ENCODE data around the gene IRAK3.

IRAK3 gene

DNA sequence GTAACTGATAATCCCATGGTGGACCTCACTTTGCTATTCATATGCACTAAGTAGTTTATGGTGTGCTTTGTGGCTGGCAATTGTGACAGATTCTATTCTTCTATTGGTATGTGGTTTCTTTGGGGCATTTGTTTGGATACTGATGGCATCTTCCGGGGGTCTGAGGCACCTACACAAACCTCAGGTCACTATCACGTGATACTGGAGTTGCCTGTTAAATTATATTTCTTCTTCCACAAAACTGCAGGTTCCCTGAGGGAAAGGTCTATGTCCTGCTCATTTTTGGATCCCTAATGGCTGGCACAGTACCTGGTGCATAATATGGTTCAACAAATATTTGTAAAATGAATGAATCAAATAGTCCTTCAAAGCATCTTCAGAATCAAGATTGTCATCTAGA, 63.8 kb downstream of the IRAK3 start:
- no peak for DNase-seq (ENCODE audit: extremely low read depth in 1 of 2, low read depth in 1 of 2)

- no peak for DNase-seq (ENCODE audit: extremely low read depth in 1 of 2, low read depth in 1 of 2)
These were observed 66.7 kb downstream of the IRAK3 start for GRCh38 chr12:66255737-66256136.

DNA sequence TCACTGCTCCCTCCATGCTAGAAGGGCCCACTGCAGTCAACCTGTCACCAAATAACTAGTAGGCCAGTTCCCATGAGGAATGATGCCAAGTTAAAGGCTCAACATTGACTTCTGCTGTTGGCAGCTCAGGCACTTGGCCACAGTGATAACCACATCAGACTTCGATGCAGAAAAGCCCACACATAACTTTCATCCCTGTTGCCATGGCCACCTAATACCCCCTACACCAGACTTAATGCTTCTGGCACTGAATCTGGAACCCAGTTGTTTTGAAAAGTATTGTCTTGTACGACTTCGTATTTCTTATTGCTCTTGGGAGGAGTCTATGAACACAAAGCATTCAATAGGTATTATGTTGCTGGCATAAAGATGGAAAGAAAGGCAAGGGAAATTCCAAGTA, 69.0 kb downstream of the IRAK3 start:
- DNase-seq (ENCODE audit: extremely low read depth in 1 of 2, low read depth in 1 of 2) = no peak

- no peak for DNase-seq (ENCODE audit: extremely low read depth in 1 of 2, low read depth in 1 of 2)
These were observed 73.7 kb downstream of the IRAK3 start for GRCh38 chr12:66262737-66263136.

GRCh38 chr12:66268562-66268961, 79.5 kb downstream of the IRAK3 start:
- no peak for DNase-seq (ENCODE audit: extremely low read depth in 1 of 2, low read depth in 1 of 2)

DNA sequence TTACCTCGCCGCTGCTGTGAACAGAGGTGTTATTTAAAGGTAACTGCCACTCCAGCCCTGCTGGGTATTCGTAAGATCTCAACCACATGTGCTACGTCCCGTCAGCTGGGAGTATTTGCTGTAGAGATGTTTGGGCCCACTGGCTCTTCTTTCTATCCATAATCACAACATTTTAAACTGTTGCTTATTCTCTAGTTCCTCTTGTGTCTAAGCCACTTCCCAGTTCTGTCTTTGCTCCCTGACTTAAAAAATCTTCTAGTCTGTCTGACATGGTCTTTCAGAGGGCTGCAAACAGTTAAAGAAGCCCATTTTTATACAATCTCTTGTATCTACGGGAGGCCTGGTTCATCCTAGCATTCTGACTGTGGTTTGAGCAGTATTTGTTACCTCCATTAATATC, 80.1 kb downstream of the IRAK3 start:
- no peak for DNase-seq (ENCODE audit: extremely low read depth in 1 of 2, low read depth in 1 of 2)

- DNase-seq (ENCODE audit: extremely low read depth in 1 of 2, low read depth in 1 of 2) = no peak
These were observed 80.9 kb downstream of the IRAK3 start for GRCh38 chr12:66269757-66270383.

DNA sequence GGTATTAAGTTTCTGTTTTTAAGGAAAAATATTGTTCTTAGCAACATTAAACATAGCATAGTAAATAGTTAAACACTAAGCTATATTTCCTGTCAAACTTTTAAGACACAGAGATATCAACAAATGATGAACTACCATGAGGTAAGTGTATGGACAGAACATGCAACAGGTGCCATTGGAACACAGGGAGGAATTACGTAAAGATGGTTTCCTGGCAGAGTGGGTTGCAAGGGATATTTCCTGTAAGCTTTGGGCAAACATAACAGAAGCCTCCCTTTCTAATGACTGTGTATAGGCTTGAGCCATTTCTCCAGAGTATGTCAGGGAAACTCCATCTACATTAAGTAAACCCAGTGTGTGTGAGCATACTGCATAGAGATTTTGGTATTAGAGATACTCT, 81.6 kb downstream of the IRAK3 start:
- DNase-seq (ENCODE audit: extremely low read depth in 1 of 2, low read depth in 1 of 2) = no peak

GRCh38 chr12:66272650-66273049, 83.6 kb downstream of the IRAK3 start:
- DNase-seq (ENCODE audit: extremely low read depth in 1 of 2, low read depth in 1 of 2) = no peak

DNA sequence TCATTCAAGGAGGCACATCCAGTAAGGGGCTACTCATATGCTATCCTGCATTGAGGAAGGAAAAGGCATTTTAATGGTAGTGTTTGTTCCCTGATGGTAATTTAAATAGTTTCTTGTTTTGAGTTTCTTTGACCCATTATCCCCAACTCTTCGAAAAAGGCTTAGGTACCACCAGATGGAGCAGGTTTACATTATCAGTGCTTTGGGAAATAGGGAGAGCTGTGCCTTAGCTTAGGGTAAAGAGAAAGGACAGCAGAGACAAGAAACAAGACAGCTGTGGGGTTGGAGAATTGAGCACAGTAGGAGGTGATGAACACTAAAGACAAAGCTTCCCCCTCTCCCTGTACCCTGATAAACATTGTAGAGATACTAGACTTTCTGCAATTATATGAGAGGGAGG, 84.1 kb downstream of the IRAK3 start:
- DNase-seq (ENCODE audit: extremely low read depth in 1 of 2, low read depth in 1 of 2) = no peak

- no peak for DNase-seq (ENCODE audit: extremely low read depth in 1 of 2, low read depth in 1 of 2)
These were observed 86.0 kb downstream of the IRAK3 start for GRCh38 chr12:66275040-66275439.

GRCh38 chr12:66279123-66279712, 90.2 kb downstream of the IRAK3 start:
- DNase-seq (ENCODE audit: extremely low read depth in 1 of 2, low read depth in 1 of 2) = no peak

GRCh38 chr12:66280561-66280960, 91.5 kb downstream of the IRAK3 start:
- DNase-seq (ENCODE audit: extremely low read depth in 1 of 2, low read depth in 1 of 2) = no peak

GRCh38 chr12:66282244-66282643, 93.2 kb downstream of the IRAK3 start:
- no peak for DNase-seq (ENCODE audit: extremely low read depth in 1 of 2, low read depth in 1 of 2)

DNA sequence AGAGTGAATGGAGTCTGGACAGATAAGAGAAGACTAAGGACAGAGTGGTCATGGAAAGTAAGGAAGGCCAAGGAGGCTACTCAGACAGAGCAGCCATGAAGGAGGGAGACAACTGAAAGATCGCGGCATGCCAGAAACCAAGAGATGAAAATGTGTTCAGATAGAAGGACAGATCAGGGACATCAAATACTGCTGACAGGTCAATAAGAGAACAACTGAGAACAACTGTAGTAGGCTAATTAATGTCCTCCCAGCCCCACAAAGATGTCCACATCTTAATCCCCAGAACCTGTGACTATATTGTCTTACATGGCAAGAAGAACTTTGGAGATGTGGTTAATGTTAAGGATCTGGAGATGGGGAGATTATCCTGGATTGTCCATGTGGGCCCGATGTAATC, 98.3 kb downstream of the IRAK3 start:
- DNase-seq (ENCODE audit: extremely low read depth in 1 of 2, low read depth in 1 of 2) = no peak

GRCh38 chr12:66288121-66288520, 99.1 kb downstream of the IRAK3 start:
- peak; percentile 8 to 21 for DNase-seq (ENCODE audit: extremely low read depth in 1 of 2, low read depth in 1 of 2)

- DNase-seq (ENCODE audit: extremely low read depth in 1 of 2, low read depth in 1 of 2) = no peak
These were observed 100.5 kb downstream of the IRAK3 start for GRCh38 chr12:66289485-66289884.

DNA sequence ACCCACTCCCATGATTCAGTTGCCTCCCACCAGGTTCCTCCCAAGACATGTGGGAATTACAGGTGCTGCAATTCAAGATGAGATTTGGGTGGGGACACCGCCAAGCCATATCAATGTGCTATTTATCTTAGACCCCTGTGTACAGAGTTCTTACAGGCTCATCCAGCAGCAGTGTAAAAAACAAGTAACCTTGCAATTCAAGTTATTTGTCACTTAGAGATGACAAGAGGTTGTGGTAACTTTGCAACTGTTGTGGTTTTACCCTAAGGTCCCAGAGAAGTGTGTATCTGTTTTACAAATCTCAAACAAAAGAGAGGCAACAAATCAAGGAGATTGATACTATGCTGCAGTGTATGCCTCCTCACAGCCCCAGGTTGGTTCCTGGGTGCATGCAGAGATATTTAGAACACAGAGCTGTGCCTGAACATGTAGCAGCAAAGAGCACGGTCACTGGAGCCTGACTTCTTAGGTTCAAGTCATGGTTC, 101.7 kb downstream of the IRAK3 start:
- no peak for DNase-seq (ENCODE audit: extremely low read depth in 1 of 2, low read depth in 1 of 2)

- no peak for DNase-seq (ENCODE audit: extremely low read depth in 1 of 2, low read depth in 1 of 2)
These were observed 107.2 kb downstream of the IRAK3 start for GRCh38 chr12:66296176-66296683.

- no peak for DNase-seq (ENCODE audit: extremely low read depth in 1 of 2, low read depth in 1 of 2)
These were observed 108.1 kb downstream of the IRAK3 start for GRCh38 chr12:66297080-66297479.

DNA sequence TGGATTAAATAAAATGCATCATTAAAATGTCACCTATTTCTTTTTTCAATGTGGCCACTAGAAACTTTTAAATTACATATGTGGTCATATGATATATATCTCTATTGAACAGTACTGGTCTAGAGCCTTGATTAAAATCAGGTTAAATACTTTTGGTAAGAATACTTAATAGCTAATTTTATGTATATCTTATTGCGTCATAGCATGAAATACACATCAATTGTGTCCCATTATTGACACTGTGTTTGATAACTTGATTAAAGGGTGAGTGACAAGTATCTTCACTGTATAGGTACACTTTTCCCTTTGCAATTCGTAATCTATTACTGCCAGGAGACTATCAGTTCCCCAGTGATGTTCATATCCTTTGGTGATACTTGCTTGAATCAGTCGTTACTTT, 108.9 kb downstream of the IRAK3 start:
- no peak for DNase-seq (ENCODE audit: extremely low read depth in 1 of 2, low read depth in 1 of 2)

GRCh38 chr12:66301944-66302826, 113.2 kb downstream of the IRAK3 start, which contains the start of gene HELB:
Gene HELB (plus strand): TSS chr12:66302493. CDS start chr12:66302604, 111 bp downstream.
- DNase-seq (ENCODE audit: extremely low read depth in 1 of 2, low read depth in 1 of 2) = peak; percentile 94 to 96
